ENCODE results near the gene MB21D2. TPM values are rescaled to one million over a fixed set of nuclear protein-coding genes. Genes with fewer than 3 reads are reported as not detected.

The MB21D2 gene
- total RNA-seq, 1 experiment from 2014 or later = 19.7 TPM

- Mint-ChIP-seq H3K36me3 (peaks cover 5% of the 10 kb centered on the region), H3K27ac (peak overlapping the region; percentile 8; the same call in 1 of the 2 replicates), H3K4me1 (peaks cover 63% of the 10 kb centered on the region), H3K4me3 (no peak overlapping the region), H3K27me3 (ENCODE audit: low read depth) (no peaks in the 10 kb centered on the region), H3K9me3 (no peaks in the 10 kb centered on the region)
- ChIA-PET POLR2A (interaction anchor here (0.6 kb wide), 1 partner anchor 32 kb away, joined by 3 read pairs; no protein-coding TSS in a partner anchor), CTCF (interaction anchor here (1.0 to 1.8 kb wide), 2 partner anchors 48 to 51 kb away, joined by 4 read pairs; no protein-coding TSS in a partner anchor)
- DNase-seq (ENCODE audit: low spot score) (no peak), ATAC-seq (peak; percentile 31)
- TF ChIP-seq ZMAT4 (CRISPR knock-in tag; IDR thresholded peaks at IDR 0.05) = no peak
- no peak for TF ChIP-seq MAX (CRISPR knock-in tag; IDR thresholded peaks at IDR 0.05)
- no peak for TF ChIP-seq USF1 (CRISPR knock-in tag; IDR thresholded peaks at IDR 0.05)
- no peak for TF ChIP-seq MLX (CRISPR knock-in tag; IDR thresholded peaks at IDR 0.05)
- TF ChIP-seq SP1 (CRISPR knock-in tag; conservative IDR thresholded peaks at IDR 0.05) = no peak
- TF ChIP-seq FOXJ3 (CRISPR knock-in tag; IDR thresholded peaks at IDR 0.05; ENCODE audit: borderline replicate concordance) = no peak
- TF ChIP-seq MYBL2 (CRISPR knock-in tag; IDR thresholded peaks at IDR 0.05) = no peak
- no peak for TF ChIP-seq CREM (CRISPR knock-in tag; IDR thresholded peaks at IDR 0.05)
- no peak for TF ChIP-seq ZNF671 (CRISPR knock-in tag; IDR thresholded peaks at IDR 0.05)
- no peak for TF ChIP-seq ESRRA (CRISPR knock-in tag; IDR thresholded peaks at IDR 0.05; ENCODE audit: borderline replicate concordance)
- no peak for TF ChIP-seq PRDM15 (CRISPR knock-in tag; IDR thresholded peaks at IDR 0.05)
- TF ChIP-seq ZNF512 (CRISPR knock-in tag; IDR thresholded peaks at IDR 0.05; ENCODE audit: borderline replicate concordance) = no peak
Observed at GRCh38 chr3:192867645-192868044, 50.0 kb downstream of the MB21D2 start.

GRCh38 chr3:192866804-192867203 lies 50.9 kb downstream of the MB21D2 start:
- no peak for ATAC-seq
- CTCF ChIA-PET = interaction anchor here (1.0 to 1.8 kb wide), 2 partner anchors 48 to 51 kb away, joined by 4 read pairs; no protein-coding TSS in a partner anchor
- Mint-ChIP-seq H3K36me3 (peaks cover 5% of the 10 kb centered on the region), H3K9me3 (no peaks in the 10 kb centered on the region), H3K27ac (peak overlapping the region; percentile 22; the same call in 1 of the 2 replicates), H3K4me1 (peaks cover 69% of the 10 kb centered on the region), H3K27me3 (ENCODE audit: low read depth) (no peaks in the 10 kb centered on the region), H3K4me3 (no peak overlapping the region)
- POLR2A ChIA-PET = interaction anchor here (0.6 kb wide), 1 partner anchor 27 kb away, joined by 10 read pairs; no protein-coding TSS in a partner anchor
- no peak for DNase-seq (ENCODE audit: low spot score)
- TF ChIP-seq ETV6 (CRISPR knock-in tag; IDR thresholded peaks at IDR 0.05) (no peak), HMGXB4 (CRISPR knock-in tag; IDR thresholded peaks at IDR 0.05) (no peak), ZNF281 (CRISPR knock-in tag; IDR thresholded peaks at IDR 0.05) (no peak), CREM (CRISPR knock-in tag; IDR thresholded peaks at IDR 0.05) (no peak), ZNF671 (CRISPR knock-in tag; IDR thresholded peaks at IDR 0.05) (no peak), AR (CRISPR knock-in tag; IDR thresholded peaks at IDR 0.05) (no peak), KAT7 (CRISPR knock-in tag; IDR thresholded peaks at IDR 0.05; ENCODE audit: borderline replicate concordance) (no peak), MAX (CRISPR knock-in tag; IDR thresholded peaks at IDR 0.05) (no peak), TEAD1 (CRISPR knock-in tag; IDR thresholded peaks at IDR 0.05) (no peak)

All from WTC11 (cell line).